Osteoblast (primary cell): ENCODE data around the gene CSMD2. TPM values are rescaled to one million over a fixed set of nuclear protein-coding genes. Genes with fewer than 3 reads are reported as not detected.

Source experiments
- DNase-seq: peaks from one replicate; pipeline ENCODE4 v3.0.0; 2011; ENCODE audit warnings: low spot score, mixed read lengths; ENCODE audit not compliant: insufficient read length; ENCODE audit errors: missing footprints
- H2AFZ ChIP-seq: 2 replicates; pipeline ENCODE4 v1.6.0; 2011; ENCODE audit warnings: mild to moderate bottlenecking, low read length
- H3K27ac ChIP-seq: 2 replicates; pipeline ENCODE4 v1.5.1; 2011; ENCODE audit warnings: mild to moderate bottlenecking, low read depth, low read length, moderate library complexity
- H3K27me3 ChIP-seq: 2 replicates; pipeline ENCODE4 v1.6.0; 2012; ENCODE audit warnings: mild to moderate bottlenecking, control low read depth, inconsistent platforms, low read length, moderate library complexity; ENCODE audit not compliant: insufficient read depth
- H3K36me3 ChIP-seq: 2 replicates; pipeline ENCODE4 v1.5.1; 2011; ENCODE audit warnings: mild to moderate bottlenecking, low read length, control low read depth, moderate library complexity; ENCODE audit not compliant: insufficient read depth
- H3K4me1 ChIP-seq: 2 replicates; pipeline ENCODE4 v1.5.1; 2011; ENCODE audit warnings: mild to moderate bottlenecking, low read length, control low read depth, moderate library complexity; ENCODE audit not compliant: insufficient read depth
- H3K4me2 ChIP-seq: 2 replicates; pipeline ENCODE4 v1.6.0; 2011; ENCODE audit warnings: mild to moderate bottlenecking, low read length; ENCODE audit not compliant: insufficient read depth
- H3K4me3 ChIP-seq: fragments of 200-600 bp; sonication (generic); 3 replicates; pipeline ENCODE4 v1.5.1; 2012; ENCODE audit warnings: mild to moderate bottlenecking, low read length, inconsistent platforms; ENCODE audit not compliant: insufficient read depth
- H3K79me2 ChIP-seq: 2 replicates; pipeline ENCODE4 v1.6.0; 2012; ENCODE audit warnings: mild to moderate bottlenecking, low read length, control low read depth, inconsistent platforms; ENCODE audit not compliant: insufficient read depth
- H3K9me3 ChIP-seq: 2 replicates; pipeline ENCODE4 v1.5.1; 2011; ENCODE audit warnings: low read depth, low read length, control low read depth
- H4K20me1 ChIP-seq: 2 replicates; pipeline ENCODE4 v1.6.0; 2012; ENCODE audit warnings: mild to moderate bottlenecking, low read length, control low read depth; ENCODE audit not compliant: insufficient read depth
- total RNA-seq: library from RNA; depleted of rRNA; stranded (reverse); fragments of >200 nt; gene quantifications from 2 replicates; pipeline ENCODE4 v1.2.3, GENCODE V29; 2012
- TF ChIP-seq, protein P1 (sequence below): IDR thresholded peaks from 2 replicates; pipeline ENCODE4 v1.5.1; 2011; ENCODE audit warnings: mild to moderate bottlenecking, low read depth, low read length, moderate library complexity; ENCODE audit errors: extremely low read depth

The CSMD2 gene
- total RNA-seq, 1 donor, result 0.36 TPM

GRCh38 chr1:34057347-34058130 is 107.5 kb downstream of the CSMD2 start:
- H3K27me3 ChIP-seq, result no peaks in the 10 kb centered on the region
- no peak overlapping the region for H3K4me2 ChIP-seq
- no peak overlapping the region for H3K4me3 ChIP-seq
- H4K20me1 ChIP-seq, result no peaks in the 10 kb centered on the region
- H3K4me1 ChIP-seq, result no peaks in the 10 kb centered on the region
- H3K79me2 ChIP-seq, result no peaks in the 10 kb centered on the region
- TF ChIP-seq, protein P1, sequence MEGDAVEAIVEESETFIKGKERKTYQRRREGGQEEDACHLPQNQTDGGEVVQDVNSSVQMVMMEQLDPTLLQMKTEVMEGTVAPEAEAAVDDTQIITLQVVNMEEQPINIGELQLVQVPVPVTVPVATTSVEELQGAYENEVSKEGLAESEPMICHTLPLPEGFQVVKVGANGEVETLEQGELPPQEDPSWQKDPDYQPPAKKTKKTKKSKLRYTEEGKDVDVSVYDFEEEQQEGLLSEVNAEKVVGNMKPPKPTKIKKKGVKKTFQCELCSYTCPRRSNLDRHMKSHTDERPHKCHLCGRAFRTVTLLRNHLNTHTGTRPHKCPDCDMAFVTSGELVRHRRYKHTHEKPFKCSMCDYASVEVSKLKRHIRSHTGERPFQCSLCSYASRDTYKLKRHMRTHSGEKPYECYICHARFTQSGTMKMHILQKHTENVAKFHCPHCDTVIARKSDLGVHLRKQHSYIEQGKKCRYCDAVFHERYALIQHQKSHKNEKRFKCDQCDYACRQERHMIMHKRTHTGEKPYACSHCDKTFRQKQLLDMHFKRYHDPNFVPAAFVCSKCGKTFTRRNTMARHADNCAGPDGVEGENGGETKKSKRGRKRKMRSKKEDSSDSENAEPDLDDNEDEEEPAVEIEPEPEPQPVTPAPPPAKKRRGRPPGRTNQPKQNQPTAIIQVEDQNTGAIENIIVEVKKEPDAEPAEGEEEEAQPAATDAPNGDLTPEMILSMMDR, result no peak
- H3K27ac ChIP-seq, result no peak overlapping the region
- no peak overlapping the region for H2AFZ ChIP-seq
- no peak for DNase-seq
- no peaks in the 10 kb centered on the region for H3K9me3 ChIP-seq
- no peaks in the 10 kb centered on the region for H3K36me3 ChIP-seq

DNA sequence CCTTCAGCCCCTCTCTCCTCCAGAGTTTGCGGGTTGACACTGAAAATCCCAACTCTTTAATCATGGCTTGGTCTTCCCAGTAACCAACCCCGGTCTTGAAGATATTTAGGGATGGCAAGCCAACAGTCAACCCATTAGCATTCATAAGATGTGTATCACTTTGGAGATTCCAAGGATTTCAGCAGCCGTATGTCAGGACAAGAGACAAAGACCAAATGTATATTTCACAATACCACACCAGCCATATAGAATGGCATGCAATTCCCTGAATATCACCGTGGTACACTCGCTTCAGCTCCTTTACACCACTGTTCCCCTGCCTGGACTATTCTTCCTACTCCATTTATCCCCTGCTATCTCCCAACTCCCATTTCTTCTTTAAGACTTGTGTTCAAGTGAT is 109.2 kb downstream of the CSMD2 start:
- DNase-seq, result no peak
- Histone ChIP-seq H3K9me3 (no peaks in the 10 kb centered on the region), H4K20me1 (no peaks in the 10 kb centered on the region), H3K27ac (no peak overlapping the region), H3K27me3 (no peaks in the 10 kb centered on the region), H3K4me1 (no peaks in the 10 kb centered on the region), H3K36me3 (no peaks in the 10 kb centered on the region), H3K4me2 (no peak overlapping the region), H3K79me2 (no peaks in the 10 kb centered on the region), H2AFZ (no peak overlapping the region), H3K4me3 (no peak overlapping the region)
- TF ChIP-seq, protein P1, result no peak

GRCh38 chr1:34054920-34055319 is 110.1 kb downstream of the CSMD2 start:
- Histone ChIP-seq H3K36me3 (no peaks in the 10 kb centered on the region), H3K4me1 (no peaks in the 10 kb centered on the region), H3K4me3 (no peak overlapping the region), H3K9me3 (peaks cover 3% of the 10 kb centered on the region), H3K27ac (no peak overlapping the region), H3K27me3 (no peaks in the 10 kb centered on the region), H2AFZ (no peak overlapping the region), H3K79me2 (no peaks in the 10 kb centered on the region), H3K4me2 (no peak overlapping the region), H4K20me1 (no peaks in the 10 kb centered on the region)
- DNase-seq, result no peak
- TF ChIP-seq, protein P1, result no peak

DNA sequence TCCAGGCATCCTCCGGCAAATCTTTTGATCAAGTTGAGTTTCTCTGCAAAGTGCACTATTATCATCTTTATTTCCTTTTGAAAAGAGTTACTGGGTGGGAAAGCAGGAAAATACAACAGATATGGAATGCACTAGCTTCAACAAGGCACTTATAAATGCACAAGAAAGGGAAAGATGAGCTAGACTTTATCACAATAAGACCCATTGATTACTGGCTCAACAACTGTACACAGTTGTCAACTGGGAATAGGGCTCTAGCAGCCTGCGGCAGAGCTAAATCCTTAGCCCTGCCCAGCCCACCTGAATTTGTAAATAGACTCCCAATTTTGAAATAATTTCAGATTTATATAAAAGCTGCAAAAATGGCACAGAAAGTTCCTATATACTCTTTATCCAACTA is 111.4 kb downstream of the CSMD2 start:
- Histone ChIP-seq H3K9me3 (peaks cover 5% of the 10 kb centered on the region), H3K27ac (no peak overlapping the region)
- TF ChIP-seq, protein P1, result no peak

More for the DNA sequence above, 111.4 kb downstream of the CSMD2 start:
- no peaks in the 10 kb centered on the region for H3K27me3 ChIP-seq
- no peaks in the 10 kb centered on the region for H3K4me1 ChIP-seq
- no peak overlapping the region for H3K4me3 ChIP-seq
- H2AFZ ChIP-seq, result no peak overlapping the region
- DNase-seq, result no peak
- H3K36me3 ChIP-seq, result no peaks in the 10 kb centered on the region
- H3K4me2 ChIP-seq, result no peak overlapping the region
- no peaks in the 10 kb centered on the region for H3K79me2 ChIP-seq
- H4K20me1 ChIP-seq, result no peaks in the 10 kb centered on the region
